ENCODE results near the gene SMAD6.

The SMAD6 gene

GRCh38 chr15:66829551-66830121 lies 127.6 kb downstream of the SMAD6 start:
- DNase-seq = no peak

GRCh38 chr15:66830358-66830757 lies 128.3 kb downstream of the SMAD6 start:
- DNase-seq = no peak

- no peak for DNase-seq
Measured at GRCh38 chr15:66830823-66831222, 128.8 kb downstream of the SMAD6 start.

GRCh38 chr15:66831289-66831688 lies 129.3 kb downstream of the SMAD6 start:
- no peak for DNase-seq

GRCh38 chr15:66831801-66832390 lies 129.9 kb downstream of the SMAD6 start:
- DNase-seq = no peak
